ENCODE results near the gene SLC35F1. TPM values are rescaled to one million over a fixed set of nuclear protein-coding genes. Genes with fewer than 3 reads are reported as not detected.

SLC35F1 gene
- total and polyA plus RNA-seq, 2 donors (not counting 3 experiments of a cell fraction or from before 2014, with no cell fraction given): not detected

DNA sequence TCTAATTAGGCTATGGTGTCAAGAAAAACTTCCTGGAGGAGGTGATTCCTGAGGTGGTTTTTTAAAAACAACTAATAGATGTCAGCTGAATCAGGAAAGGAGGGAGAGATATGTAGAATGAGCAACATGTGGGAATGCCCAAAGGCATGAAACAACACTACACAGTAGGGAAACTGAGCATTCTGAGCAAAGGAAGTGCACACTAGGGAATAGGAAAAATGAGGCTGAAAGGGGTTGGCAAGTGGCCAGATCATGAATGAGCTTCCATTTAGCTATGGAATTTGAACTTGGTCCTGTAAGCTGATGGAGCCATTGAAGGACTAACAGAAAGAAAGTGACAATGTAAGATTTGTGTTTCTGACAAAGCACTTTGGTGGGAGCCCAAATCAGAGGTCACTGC, 16.9 kb upstream of the SLC35F1 start:
- BruUV-seq (replicated peaks): no TSS peak

More for the DNA sequence above, 16.9 kb upstream of the SLC35F1 start:
- DNase-seq (ENCODE audit: low read depth, low spot score) (no peak), FAIRE-seq (no peak)
- Histone ChIP-seq H4K20me1 (replicated peaks; ENCODE audit: control insufficient read depth, extremely low read depth, insufficient read depth, low read length) (no peaks in the 10 kb centered on the region), H3K79me2 (ENCODE audit: control insufficient read depth, insufficient read depth, low read length) (no peaks in the 10 kb centered on the region), H3K4me3 (replicated peaks in 1 of 3; ENCODE audit: insufficient read depth in 1 of 3, low read depth in 1 of 3, low read length in 3 of 3) (no peak overlapping the region), H3K9ac (replicated peaks; ENCODE audit: extremely low read depth, insufficient read depth, low read length) (no peak overlapping the region), H3K27me3 (ENCODE audit: control insufficient read depth in 2 of 2, insufficient read depth in 2 of 2, low read length in 2 of 2) (no peaks in the 10 kb centered on the region), H3K9me3 (replicated peaks; ENCODE audit: control insufficient read depth, insufficient read depth, low read length) (no peaks in the 10 kb centered on the region), H2AFZ (ENCODE audit: low read depth, low read length) (no peak overlapping the region), H3K36me3 (ENCODE audit: control insufficient read depth in 2 of 2, extremely low read depth in 1 of 2, insufficient read depth in 2 of 2, low read length in 2 of 2) (no peaks in the 10 kb centered on the region), H3K4me2 (ENCODE audit: insufficient read depth, low read length) (no peak overlapping the region), H3K27ac (ENCODE audit: insufficient read depth, low read depth, low read length) (no peak overlapping the region), H3K4me1 (ENCODE audit: control insufficient read depth, extremely low read depth, insufficient read depth, low read length) (no peaks in the 10 kb centered on the region), H3K9me1 (replicated peaks; ENCODE audit: control insufficient read depth, extremely low read depth, insufficient read depth, low read length) (no peaks in the 10 kb centered on the region)
- TF ChIP-seq JUN (IDR thresholded peaks at IDR 0.05; ENCODE audit: borderline replicate concordance, insufficient read depth, insufficient read length, low read depth) (no peak), EZH2 (IDR thresholded peaks at IDR 0.05; ENCODE audit: borderline replicate concordance, low read depth, low read length, severe bottlenecking) (no peak), MYC (IDR thresholded peaks at IDR 0.05; ENCODE audit: low read depth, low read length) (no peak), POLR2AphosphoS5 (IDR thresholded peaks at IDR 0.05; ENCODE audit: insufficient read depth, low read depth, low read length) (no peak), FOS (IDR thresholded peaks at IDR 0.05; ENCODE audit: borderline replicate concordance, insufficient read depth, low read length) (no peak), POLR2A (IDR thresholded peaks at IDR 0.05; ENCODE audit: low read depth, low read length) (no peak), GATA2 (IDR thresholded peaks at IDR 0.05; ENCODE audit: insufficient read depth, insufficient read length, low read depth, low read length) (no peak)
- TF ChIP-seq, protein P1, sequence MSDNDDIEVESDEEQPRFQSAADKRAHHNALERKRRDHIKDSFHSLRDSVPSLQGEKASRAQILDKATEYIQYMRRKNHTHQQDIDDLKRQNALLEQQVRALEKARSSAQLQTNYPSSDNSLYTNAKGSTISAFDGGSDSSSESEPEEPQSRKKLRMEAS (IDR thresholded peaks at IDR 0.05; ENCODE audit: insufficient read depth, insufficient read length): no peak
- TF ChIP-seq, protein P2, sequence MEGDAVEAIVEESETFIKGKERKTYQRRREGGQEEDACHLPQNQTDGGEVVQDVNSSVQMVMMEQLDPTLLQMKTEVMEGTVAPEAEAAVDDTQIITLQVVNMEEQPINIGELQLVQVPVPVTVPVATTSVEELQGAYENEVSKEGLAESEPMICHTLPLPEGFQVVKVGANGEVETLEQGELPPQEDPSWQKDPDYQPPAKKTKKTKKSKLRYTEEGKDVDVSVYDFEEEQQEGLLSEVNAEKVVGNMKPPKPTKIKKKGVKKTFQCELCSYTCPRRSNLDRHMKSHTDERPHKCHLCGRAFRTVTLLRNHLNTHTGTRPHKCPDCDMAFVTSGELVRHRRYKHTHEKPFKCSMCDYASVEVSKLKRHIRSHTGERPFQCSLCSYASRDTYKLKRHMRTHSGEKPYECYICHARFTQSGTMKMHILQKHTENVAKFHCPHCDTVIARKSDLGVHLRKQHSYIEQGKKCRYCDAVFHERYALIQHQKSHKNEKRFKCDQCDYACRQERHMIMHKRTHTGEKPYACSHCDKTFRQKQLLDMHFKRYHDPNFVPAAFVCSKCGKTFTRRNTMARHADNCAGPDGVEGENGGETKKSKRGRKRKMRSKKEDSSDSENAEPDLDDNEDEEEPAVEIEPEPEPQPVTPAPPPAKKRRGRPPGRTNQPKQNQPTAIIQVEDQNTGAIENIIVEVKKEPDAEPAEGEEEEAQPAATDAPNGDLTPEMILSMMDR (IDR thresholded peaks at IDR 0.05; ENCODE audit: extremely low read depth in 1 of 2, insufficient read depth in 1 of 2, low read depth in 1 of 2, low read length in 2 of 2): no peak
- dilution Hi-C loops (cut with MboI; ENCODE audit: extremely low pct_ligation_motif_present, low sequenced_read_pairs) (no loop called here), intact Hi-C loops (cut with micrococcal nuclease) (no loop called here)
- CTCF ChIA-PET: no interaction called here
- POLR2A ChIA-PET: no interaction called here

Measured in endothelial cell of umbilical vein (primary cell).